ENCODE results near the gene NAT8.

- no peak for TF ChIP-seq SUZ12 (IDR thresholded peaks at IDR 0.05; ENCODE audit: extremely low read depth, insufficient read depth, insufficient read length)
- TF ChIP-seq YY1 (IDR thresholded peaks at IDR 0.05; ENCODE audit: insufficient read depth, insufficient read length) = no peak
- no peak for TF ChIP-seq ZNF274 (IDR thresholded peaks at IDR 0.05; ENCODE audit: low read depth, low read length)
These were observed 12.0 kb upstream of the NAT8 start for GRCh38 chr2:73654175-73654574.
